Middle frontal gyrus (tissue), 1 donor: ENCODE results near the gene FXN.
"Not testable (repeated sequence)": the region's sequence is repeated elsewhere in the genome, so short reads cannot be mapped to it uniquely, and the experiment has no call there.

ENCODE experiments used
- DNase-seq: peaks from one replicate; pipeline ENCODE4 v3.0.0-alpha.2; 2015; ENCODE audit warnings: low spot score; ENCODE audit errors: extremely low spot score

FXN gene

DNA sequence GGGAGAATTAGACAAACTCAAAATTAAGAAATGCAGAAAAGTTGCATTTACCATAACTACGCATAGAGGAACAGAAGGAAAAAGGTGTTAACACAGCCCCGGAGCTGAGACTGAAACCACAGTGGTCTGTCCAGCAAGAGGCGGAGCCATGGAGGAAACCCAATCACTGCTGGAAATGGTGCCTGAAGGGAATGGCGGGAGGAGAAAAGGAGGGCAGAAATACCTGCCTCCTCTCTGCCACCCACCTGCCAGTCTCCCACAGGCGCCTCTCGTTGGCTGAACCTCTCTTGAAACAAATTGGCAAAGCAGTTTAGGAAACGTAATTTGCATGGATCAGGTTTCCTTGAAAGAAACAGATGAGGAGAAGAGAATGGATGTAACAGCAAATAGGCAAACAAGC, 11.9 kb upstream of the FXN start:
- no peak for DNase-seq

DNA sequence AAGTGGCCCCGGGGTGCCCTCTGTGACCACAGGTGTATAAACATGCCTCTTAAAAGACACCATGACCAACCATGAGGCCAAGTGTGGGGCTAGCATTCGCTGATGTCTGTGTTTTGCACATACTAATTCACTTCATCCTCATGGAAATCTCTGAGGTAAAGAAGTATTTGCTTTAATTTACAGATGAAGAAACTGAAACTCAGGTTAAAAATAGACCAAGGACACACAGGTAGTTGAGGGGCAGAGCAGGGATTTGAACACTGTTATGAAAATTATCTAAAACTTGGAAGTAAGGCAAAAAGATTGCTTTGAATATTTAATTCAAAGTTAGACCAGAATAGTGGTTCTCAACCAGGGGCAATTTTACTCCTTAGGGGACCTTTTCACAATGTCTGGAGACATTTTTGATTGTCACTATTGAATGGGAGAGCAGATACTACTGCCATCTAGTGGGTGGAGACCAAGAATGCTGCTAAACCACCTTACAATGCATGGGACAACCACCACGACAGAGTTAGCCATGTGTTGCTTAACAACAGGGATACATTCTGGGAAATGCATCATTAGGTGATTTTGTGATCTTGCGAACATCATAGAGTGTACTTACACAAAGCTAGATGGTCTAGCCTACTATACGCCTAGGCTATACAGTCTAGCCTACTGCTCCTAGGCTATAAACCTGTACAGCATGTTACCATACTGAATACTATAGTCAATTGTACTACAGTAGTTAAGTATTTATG, 8.0 kb upstream of the FXN start:
- DNase-seq: peak; percentile 35

DNA sequence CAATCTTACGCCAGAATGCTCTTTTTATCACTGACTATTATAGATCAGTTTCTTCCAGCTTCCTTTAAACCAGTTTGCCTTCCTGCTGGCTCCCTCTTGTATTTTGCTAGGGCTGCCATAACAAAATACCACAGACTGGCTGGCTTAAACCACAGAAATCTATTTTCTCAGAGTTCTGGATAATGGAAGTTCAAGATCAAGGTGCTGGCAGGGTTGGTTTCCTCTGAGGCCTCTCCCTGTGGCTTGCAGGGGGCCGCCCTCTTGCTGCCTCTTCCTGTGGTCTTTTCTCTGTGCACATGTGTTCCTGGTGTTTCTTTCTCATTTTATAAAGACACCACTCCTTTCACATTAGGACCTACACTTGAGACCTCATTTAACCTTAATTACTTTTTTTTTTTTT, 6.8 kb upstream of the FXN start:
- no peak for DNase-seq

DNA sequence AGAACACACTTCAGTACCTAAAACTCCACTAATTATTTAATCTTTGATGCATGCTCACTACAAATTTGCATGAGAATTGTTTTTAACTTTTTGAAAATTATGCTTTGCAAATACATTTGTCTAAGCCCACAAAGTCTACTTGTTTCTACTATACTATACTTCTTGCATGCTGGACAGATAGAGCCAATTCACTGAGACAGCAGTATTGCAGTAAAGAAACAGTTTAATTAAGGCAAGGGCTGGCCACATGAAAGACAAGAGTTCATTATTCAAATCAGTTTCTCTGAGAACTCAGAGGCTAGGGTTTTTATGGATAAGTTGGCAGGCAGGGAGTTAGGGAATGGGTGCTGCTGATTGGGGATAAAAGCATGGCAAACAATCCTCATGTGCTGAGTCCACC, 6.0 kb upstream of the FXN start:
- DNase-seq: no peak

DNA sequence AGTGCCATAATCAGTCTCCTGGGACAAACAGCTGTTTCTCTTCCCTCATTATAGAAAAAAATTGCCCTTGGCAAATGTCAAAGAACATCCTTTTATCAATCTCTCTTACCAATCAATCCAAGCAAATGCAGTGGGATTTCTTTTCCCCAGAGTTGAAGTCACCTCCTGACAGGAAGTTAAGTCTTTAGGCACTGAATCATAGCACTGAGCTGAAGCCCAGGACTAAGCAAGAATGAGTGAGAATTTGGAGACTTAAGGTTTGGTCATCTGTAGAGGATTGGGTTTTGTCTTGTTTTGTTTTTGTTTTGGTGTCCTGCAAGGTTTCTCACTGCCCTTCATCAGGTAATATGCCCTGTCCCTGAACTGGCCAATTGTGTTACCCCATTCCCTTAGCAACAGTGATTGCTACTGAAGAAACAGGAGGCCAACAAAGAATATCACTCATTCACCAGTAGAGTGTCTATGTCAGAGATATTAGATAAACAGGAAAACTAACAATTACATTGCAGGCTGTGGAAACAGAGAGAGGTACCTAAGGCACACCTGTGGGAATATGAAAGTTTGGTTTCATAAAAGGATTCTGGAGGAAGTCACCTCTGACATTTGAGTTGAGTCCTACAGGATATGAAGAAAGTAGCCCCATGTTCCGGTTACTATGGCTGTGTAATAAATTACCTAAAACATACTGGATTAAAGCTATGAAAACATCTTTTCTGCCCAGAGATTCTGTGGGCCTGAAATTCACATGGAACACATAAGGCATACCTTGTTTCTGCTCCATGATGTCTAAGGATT, 4.5 kb upstream of the FXN start:
- no peak for DNase-seq

DNA sequence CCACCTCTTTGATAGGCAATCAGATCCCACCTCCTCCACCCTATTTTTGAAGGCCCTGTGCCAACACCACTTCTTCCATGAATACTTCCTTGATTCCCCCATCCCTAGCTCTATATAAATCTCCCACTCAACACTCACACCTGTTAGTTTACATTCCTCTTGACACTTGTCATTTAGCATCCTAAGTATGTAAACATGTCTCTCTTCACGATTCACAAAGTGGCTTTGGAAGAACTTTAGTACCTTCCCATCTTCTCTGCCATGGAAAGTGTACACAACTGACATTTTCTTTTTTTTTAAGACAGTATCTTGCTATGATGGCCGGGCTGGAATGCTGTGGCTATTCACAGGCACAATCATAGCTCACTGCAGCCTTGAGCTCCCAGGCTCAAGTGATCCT, 1.5 kb upstream of the FXN start:
- DNase-seq: no peak

DNA sequence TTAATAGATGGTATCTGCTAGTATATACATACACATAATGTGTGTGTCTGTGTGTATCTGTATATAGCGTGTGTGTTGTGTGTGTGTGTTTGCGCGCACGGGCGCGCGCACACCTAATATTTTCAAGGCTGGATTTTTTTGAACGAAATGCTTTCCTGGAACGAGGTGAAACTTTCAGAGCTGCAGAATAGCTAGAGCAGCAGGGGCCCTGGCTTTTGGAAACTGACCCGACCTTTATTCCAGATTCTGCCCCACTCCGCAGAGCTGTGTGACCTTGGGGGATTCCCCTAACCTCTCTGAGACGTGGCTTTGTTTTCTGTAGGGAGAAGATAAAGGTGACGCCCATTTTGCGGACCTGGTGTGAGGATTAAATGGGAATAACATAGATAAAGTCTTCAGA, 757 bp downstream of the FXN start:
- no peak for DNase-seq

DNA sequence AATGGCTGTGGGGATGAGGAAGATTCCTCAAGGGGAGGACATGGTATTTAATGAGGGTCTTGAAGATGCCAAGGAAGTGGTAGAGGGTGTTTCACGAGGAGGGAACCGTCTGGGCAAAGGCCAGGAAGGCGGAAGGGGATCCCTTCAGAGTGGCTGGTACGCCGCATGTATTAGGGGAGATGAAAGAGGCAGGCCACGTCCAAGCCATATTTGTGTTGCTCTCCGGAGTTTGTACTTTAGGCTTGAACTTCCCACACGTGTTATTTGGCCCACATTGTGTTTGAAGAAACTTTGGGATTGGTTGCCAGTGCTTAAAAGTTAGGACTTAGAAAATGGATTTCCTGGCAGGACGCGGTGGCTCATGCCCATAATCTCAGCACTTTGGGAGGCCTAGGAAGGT, 1.2 kb downstream of the FXN start:
- DNase-seq: no peak

DNA sequence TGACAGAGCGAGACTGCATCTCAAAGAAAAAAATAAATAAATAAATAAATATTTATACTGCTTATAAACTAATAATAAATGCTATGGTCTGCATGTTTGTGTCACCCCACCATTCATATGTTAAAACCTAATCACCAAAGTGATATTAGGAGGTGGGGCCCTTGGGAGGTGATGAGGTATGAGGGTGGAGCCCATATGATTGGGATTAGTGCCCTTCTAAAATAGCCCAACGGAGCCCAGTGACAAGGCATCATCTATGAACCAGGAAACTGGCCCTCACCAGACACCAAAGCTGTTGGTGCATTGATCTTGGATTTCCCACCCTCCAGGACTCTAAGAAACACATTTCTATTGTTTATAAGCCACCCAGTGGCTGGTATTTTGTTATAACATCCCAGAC, 5.1 kb downstream of the FXN start:
- no peak for DNase-seq

DNA sequence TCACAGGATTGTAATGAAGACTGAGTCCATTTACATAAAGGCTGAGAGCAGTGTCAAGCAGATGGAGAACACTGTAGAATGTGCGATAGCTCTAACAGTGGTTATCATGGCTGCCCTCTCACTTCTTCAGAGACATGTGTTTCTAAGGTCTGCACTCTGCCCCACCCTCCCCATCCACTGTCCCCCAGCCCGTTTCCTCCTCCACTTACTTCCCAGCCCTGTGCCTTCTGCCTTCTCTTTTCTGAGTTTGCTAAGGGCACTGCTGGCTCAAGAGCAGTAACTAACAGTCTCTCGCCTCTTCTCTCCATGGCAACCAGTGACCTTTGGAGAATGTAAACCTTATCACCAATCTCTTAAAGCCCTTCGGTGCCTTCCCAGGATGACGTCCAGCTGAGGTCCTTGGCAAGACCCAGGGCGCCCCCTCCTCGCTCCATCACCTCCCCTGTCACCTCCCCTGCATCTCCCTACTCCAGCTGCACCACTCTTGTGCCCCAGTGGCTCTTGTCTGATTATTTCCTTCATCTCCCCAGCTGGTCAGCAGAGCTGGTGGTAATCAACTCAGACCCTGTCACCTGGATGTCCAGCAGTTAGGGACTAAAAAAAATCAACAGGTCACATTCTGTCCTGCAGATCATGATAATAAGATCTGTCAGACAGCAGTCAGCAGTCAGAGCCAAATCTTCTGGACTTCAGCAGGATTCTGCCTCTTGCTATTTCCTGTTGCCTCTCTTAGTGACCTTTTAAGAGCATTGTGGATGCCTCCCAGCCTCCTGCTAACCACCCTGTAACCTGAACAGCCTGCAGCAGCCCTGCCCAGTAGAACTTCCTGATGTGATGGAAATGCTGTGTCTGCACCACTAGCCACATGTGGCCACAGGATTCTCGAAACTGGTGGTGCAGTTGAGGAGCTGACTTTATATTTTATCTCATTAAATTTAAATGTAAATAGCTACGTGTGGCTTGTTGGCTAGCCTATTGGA, 9.0 kb downstream of the FXN start:
- DNase-seq: no peak

DNA sequence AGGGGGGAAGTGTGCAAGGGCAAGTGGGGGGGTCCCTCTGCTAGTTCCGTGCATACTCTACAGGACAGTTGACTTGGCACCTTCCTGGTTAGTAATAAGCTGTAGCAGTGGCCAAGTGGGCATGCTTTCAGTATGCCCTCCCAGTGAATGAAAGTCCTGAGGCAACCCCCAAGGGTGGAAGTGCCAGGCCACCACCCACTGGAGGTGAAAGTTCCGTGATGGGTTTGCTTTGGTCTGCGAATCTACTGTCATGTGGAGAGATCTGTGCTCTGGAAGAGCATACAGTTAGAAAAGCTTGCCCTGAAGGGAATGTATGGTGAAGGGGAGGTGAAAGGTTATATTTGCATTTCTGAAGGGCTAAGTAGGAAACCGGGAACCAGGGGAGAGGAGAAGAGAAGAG, 10.3 kb downstream of the FXN start:
- no peak for DNase-seq

DNA sequence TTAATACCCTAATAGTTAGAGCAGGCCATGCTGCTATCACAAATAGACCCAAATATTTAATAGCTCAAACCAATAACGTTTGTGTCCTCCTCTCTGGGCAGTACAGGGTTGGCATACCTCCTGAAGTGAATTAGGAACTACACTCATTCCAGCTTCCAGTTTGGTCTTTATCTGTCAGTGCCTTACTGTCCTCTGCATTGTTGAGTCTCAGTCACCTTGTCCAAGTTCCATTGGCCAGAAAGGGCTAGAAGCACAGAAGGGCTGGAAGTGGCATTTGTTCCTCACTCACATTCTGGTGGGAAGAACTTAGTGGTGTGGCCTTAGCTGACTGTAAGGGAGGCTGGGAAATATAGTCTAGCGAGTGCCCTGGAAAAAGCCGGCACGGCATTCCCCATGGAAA, 11.2 kb downstream of the FXN start:
- no peak for DNase-seq

DNA sequence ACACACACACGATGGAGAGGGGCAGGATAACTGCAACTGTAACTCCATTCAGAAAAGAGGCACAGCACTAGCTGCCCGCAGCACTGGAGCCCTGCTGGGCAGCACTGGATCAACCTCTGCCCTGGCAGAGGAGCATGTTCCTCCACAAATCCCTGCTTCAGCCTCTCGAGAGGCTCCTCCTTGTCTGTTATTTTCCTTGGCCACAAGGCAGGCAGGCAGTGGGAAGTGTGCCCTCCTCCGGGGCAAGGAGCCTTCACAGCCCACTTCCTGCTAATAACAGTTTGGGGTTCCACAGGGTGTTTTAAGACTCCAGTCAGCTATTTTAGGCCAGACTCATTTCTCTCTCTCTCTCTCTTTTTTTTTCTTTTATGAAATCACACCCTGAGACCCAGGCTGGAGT, 11.8 kb downstream of the FXN start:
- no peak for DNase-seq

DNA sequence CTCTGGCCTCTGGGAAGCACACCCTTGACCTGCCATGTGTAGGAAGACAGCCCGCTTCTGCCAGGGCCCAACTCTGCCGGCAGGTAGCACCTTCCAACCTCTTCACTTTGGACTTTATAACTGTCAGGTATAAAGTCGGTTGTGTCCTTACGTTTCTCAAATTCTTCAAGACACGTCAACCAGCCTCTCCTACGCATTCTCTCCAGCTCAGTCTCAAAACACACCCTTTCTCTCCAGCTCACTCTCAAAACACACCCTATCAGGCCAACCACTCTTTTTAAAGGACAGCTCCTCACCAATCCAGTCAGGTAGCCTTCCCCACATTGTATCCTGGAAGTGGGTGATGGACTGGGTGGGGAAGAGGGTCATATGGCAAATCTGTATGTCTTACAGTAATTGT, 13.5 kb downstream of the FXN start:
- no peak for DNase-seq

DNA sequence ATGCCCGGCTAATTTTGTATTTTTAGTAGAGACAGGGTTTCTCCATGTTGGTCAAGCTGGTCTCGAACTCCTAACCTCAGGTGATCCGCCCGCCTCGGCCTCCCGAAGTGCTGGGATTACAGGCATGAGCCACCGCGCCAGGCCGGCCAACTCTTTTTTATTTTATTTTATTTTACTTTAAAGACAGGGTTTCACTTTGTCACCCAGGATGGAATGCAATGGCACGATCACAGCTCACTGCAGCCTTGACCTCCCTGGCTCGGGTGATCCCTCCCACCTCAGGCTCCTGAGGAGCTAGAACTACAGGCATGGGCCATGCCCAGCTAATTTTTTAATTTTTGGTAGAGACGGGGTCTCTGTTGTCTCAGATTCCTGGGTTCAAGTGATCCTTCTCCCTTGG, 15.4 kb downstream of the FXN start:
- DNase-seq: not testable (repeated sequence)

DNA sequence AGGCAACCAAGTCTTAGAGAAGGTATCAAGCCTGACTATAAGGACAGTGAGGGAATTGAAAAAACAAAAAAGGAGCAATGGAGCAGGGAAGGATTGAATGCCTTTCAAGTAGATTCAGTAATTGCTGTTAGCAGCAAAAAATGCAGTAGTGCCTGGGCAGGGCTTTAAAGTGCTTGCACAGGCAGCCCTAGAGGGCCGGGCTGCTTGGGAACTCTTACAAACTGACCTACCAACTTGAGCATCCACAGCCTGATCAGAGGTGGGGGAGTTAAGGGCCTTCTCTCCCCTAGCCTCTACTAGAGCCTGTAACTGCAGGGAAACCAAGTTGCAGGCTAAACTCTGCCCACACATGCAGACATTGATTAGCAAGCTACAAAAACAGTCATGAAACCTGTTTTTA, 19.4 kb downstream of the FXN start:
- DNase-seq: no peak

DNA sequence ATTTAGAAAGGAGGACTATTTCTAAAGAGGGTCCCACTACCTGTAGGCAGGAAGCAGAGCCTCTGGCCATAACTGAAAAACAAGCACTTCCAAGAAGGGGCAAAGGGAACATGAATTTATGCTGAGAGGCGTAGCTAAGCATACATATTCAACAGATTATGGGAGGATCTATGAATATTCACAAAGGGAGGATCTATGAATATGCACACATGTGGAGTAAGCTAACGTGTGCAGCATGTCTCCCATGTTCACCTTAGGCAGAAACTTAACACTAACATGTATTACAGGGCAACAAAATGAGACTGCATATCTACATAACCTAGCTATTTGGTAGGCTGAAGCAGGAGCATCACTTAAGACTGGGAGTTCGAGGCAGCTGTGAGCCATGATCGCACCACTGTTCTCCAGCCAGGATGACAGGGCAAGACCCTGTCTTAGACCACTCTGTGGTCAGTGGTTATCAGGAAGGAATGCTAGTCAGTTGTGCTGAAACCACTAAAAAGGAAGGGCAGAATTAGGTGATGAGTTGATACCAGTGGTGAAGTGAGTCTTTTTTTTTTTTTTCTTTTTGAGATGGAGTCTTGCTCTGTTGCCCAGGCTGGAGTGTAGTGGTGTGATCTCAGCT, 20.8 kb downstream of the FXN start:
- no peak for DNase-seq

DNA sequence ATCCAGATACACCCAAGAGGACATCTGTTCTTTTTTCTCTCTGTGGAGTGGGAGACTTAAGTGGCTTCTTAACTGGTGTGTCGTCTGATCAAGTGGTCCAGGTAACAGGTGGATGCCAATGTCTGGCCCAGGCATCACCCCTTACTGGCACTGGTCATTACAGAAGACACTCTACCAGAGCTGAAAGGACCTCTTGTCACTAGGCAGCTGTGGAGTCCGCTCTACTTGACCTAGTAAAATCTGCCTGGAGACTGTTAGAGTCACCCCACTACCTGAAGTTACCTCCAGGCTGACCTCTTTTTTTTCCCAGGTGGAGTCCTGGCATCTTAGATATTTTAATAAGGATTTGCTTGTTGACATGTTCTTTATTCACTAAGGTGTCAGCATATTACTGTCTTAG, 22.5 kb downstream of the FXN start:
- DNase-seq: no peak

DNA sequence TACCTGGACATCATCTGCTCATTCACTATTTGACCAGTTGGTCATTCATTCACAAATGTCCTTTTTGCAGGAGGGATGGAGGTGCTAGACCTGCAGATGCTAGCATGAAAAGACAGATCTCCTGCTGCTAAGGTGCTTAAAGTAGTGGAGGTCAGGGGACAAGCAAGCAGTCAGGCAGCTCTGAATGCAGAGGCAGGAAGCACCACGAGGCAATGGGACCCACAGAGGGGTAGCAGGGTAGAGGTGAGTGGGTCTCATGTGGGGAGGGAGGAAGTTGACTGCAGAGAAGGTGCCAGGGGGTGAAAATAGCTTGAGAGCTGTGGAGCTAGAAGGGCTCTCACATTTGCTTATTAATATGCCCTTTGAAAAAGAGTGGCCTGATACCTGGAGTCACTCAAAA, 25.2 kb downstream of the FXN start:
- DNase-seq: no peak

DNA sequence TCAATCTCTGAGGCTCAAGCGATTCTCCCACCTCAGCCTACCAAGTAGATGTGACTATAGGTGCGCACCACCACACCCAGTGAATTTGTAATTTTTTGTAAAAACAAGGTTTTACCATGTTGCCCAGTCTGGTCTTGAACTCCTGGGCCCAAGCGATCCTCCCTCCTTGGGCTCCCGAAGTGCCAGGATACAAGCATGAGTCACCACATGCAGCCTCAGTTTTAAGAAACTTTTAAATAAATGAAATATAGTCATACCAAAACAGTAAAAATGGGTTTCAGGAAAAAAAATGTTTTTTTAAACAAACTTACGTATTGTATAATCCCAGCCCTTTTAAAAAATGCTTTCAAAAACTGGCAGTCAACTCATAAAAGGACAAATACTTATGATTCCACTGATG, 26.6 kb downstream of the FXN start:
- DNase-seq: no peak

DNA sequence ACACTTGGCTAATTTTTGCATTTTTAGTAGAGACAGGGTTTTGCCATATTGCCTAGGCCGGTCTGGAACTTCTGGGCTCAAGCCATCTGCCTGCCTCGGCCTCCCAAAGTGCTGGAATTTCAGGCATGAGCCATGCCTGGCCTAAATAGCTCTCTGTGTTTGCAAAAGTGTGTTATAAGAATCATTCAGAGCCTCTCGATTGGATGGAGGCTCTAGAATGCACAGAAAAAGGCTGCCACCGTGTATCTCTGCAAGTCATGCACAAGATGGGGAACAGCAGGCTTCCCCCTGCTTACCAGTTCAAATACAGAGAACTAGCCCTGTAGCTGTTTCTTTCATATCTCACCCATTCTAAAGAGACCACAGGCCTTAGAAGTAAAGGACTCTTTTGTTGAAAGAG, 28.3 kb downstream of the FXN start:
- no peak for DNase-seq

DNA sequence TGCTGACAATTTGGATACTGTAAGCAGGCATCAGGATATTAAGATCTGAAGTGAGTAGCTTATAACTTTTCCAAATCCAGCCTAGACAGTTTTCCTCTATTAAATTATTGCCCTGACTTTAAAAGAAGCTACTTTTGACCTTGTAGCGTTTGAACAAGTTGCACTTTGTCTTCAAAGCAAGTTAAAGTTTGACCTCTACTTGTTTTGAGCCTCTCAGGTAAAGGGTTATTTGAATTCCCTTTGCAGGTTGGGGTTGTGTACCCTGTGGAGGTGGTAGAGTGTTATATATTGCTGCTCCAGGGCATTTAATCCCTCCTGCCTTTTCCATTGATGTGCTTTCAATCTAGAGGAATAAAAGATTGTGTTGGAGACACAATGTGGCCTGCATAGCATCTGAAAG, 30.1 kb downstream of the FXN start:
- no peak for DNase-seq
